HL-60 (cell line): ENCODE measurements around the gene ENOX1.

Source experiments
- CTCF ChIP-seq: IDR thresholded peaks from one replicate; pipeline ENCODE4 v1.5.1; 2011; ENCODE audit warnings: low read length, control low read depth, inconsistent platforms; ENCODE audit not compliant: insufficient read depth
- POLR2AphosphoS5 ChIP-seq: IDR thresholded peaks from 2 replicates; pipeline ENCODE4 v1.6.1; 2012; ENCODE audit warnings: low read depth

- TF ChIP-seq CTCF (no peak), POLR2AphosphoS5 (no peak)
These were observed 429.2 kb downstream of the ENOX1 start for GRCh38 chr13:43357564-43357963.
